ENCODE results near the gene P2RX2.

P2RX2 gene

GRCh38 chr12:132603240-132604150 lies 15.1 kb upstream of the P2RX2 start:
- Histone ChIP-seq H3K4me1 (ENCODE audit: insufficient read depth, low read length) (0 out of 2 replicates have a peak, but pooled peaks cover 4% of the 10 kb centered on the region), H3K27ac (ENCODE audit: low read depth, low read length) (no peak overlapping the region), H3K36me3 (ENCODE audit: insufficient read depth, low read length) (no peaks in the 10 kb centered on the region), H3K9ac (ENCODE audit: low read depth, low read length) (no peak overlapping the region), H3K4me3 (ENCODE audit: low read length) (no peak overlapping the region), H3K27me3 (ENCODE audit: insufficient read depth, low read length) (peaks cover 89% of the 10 kb centered on the region), H3K9me3 (ENCODE audit: insufficient read depth, low read depth, low read length) (no peaks in the 10 kb centered on the region)
- 82% methylated on average over 67 of the region's 67 CpGs for WGBS

- Histone ChIP-seq H3K27me3 (ENCODE audit: insufficient read depth, low read length) (peaks cover 96% of the 10 kb centered on the region), H3K4me1 (ENCODE audit: insufficient read depth, low read length) (0 out of 2 replicates have a peak, but pooled peaks cover 4% of the 10 kb centered on the region), H3K4me3 (ENCODE audit: low read length) (no peak overlapping the region), H3K9ac (ENCODE audit: low read depth, low read length) (no peak overlapping the region), H3K27ac (ENCODE audit: low read depth, low read length) (no peak overlapping the region), H3K36me3 (ENCODE audit: insufficient read depth, low read length) (no peaks in the 10 kb centered on the region), H3K9me3 (ENCODE audit: insufficient read depth, low read depth, low read length) (no peaks in the 10 kb centered on the region)
- 80% methylated on average over 26 of the region's 26 CpGs for WGBS
Measured at GRCh38 chr12:132604151-132604618, 14.4 kb upstream of the P2RX2 start.

GRCh38 chr12:132604668-132605441 lies 13.7 kb upstream of the P2RX2 start:
- 92% methylated on average over 12 of the region's 16 CpGs for WGBS
- Histone ChIP-seq H3K9ac (ENCODE audit: low read depth, low read length) (no peak overlapping the region), H3K4me3 (ENCODE audit: low read length) (no peak overlapping the region), H3K4me1 (ENCODE audit: insufficient read depth, low read length) (0 out of 2 replicates have a peak, but pooled peaks cover 4% of the 10 kb centered on the region), H3K27me3 (ENCODE audit: insufficient read depth, low read length) (peaks cover 97% of the 10 kb centered on the region), H3K9me3 (ENCODE audit: insufficient read depth, low read depth, low read length) (no peaks in the 10 kb centered on the region), H3K27ac (ENCODE audit: low read depth, low read length) (no peak overlapping the region), H3K36me3 (ENCODE audit: insufficient read depth, low read length) (no peaks in the 10 kb centered on the region)

- Histone ChIP-seq H3K27ac (ENCODE audit: low read depth, low read length) (no peak overlapping the region), H3K4me1 (ENCODE audit: insufficient read depth, low read length) (no peaks in the 10 kb centered on the region), H3K4me3 (ENCODE audit: low read length) (no peak overlapping the region), H3K9me3 (ENCODE audit: insufficient read depth, low read depth, low read length) (no peaks in the 10 kb centered on the region), H3K9ac (ENCODE audit: low read depth, low read length) (no peak overlapping the region), H3K36me3 (ENCODE audit: insufficient read depth, low read length) (no peaks in the 10 kb centered on the region), H3K27me3 (ENCODE audit: insufficient read depth, low read length) (peaks cover 97% of the 10 kb centered on the region)
- 84% methylated on average over 18 of the region's 18 CpGs for WGBS
Measured at GRCh38 chr12:132605892-132606291, 12.7 kb upstream of the P2RX2 start.

- no peak overlapping the region for H3K4me3 ChIP-seq (ENCODE audit: low read length)
- H3K9me3 ChIP-seq (ENCODE audit: insufficient read depth, low read depth, low read length): peaks cover 3% of the 10 kb centered on the region; the same call in 1 of the 2 replicates
- H3K4me1 ChIP-seq (ENCODE audit: insufficient read depth, low read length): no peaks in the 10 kb centered on the region
- WGBS: 73% methylated on average over 16 of the region's 16 CpGs
- peaks cover 96% of the 10 kb centered on the region for H3K27me3 ChIP-seq (ENCODE audit: insufficient read depth, low read length)
- H3K36me3 ChIP-seq (ENCODE audit: insufficient read depth, low read length): no peaks in the 10 kb centered on the region
- no peak overlapping the region for H3K9ac ChIP-seq (ENCODE audit: low read depth, low read length)
- no peak overlapping the region for H3K27ac ChIP-seq (ENCODE audit: low read depth, low read length)
Measured at GRCh38 chr12:132606466-132606865, 12.1 kb upstream of the P2RX2 start.

GRCh38 chr12:132606927-132607326 lies 11.6 kb upstream of the P2RX2 start:
- H3K4me1 ChIP-seq (ENCODE audit: insufficient read depth, low read length): no peaks in the 10 kb centered on the region
- H3K9ac ChIP-seq (ENCODE audit: low read depth, low read length): no peak overlapping the region
- H3K9me3 ChIP-seq (ENCODE audit: insufficient read depth, low read depth, low read length): peaks cover 8% of the 10 kb centered on the region; the same call in 1 of the 2 replicates
- no peaks in the 10 kb centered on the region for H3K36me3 ChIP-seq (ENCODE audit: insufficient read depth, low read length)
- no peak overlapping the region for H3K4me3 ChIP-seq (ENCODE audit: low read length)
- 78% methylated on average over 19 of the region's 19 CpGs for WGBS
- no peak overlapping the region for H3K27ac ChIP-seq (ENCODE audit: low read depth, low read length)
- H3K27me3 ChIP-seq (ENCODE audit: insufficient read depth, low read length): peaks cover 96% of the 10 kb centered on the region

- H3K4me1 ChIP-seq (ENCODE audit: insufficient read depth, low read length): no peaks in the 10 kb centered on the region
- 77% methylated on average over 25 of the region's 25 CpGs for WGBS
- no peak overlapping the region for H3K9ac ChIP-seq (ENCODE audit: low read depth, low read length)
- H3K9me3 ChIP-seq (ENCODE audit: insufficient read depth, low read depth, low read length): peaks cover 12% of the 10 kb centered on the region; the same call in 1 of the 2 replicates
- H3K27me3 ChIP-seq (ENCODE audit: insufficient read depth, low read length): peaks cover 95% of the 10 kb centered on the region
- H3K36me3 ChIP-seq (ENCODE audit: insufficient read depth, low read length): no peaks in the 10 kb centered on the region
- no peak overlapping the region for H3K27ac ChIP-seq (ENCODE audit: low read depth, low read length)
- no peak overlapping the region for H3K4me3 ChIP-seq (ENCODE audit: low read length)
Measured at GRCh38 chr12:132608231-132609171, 10.1 kb upstream of the P2RX2 start.

- Histone ChIP-seq H3K4me3 (ENCODE audit: low read length) (no peak within 1 kb of the TSS), H3K27me3 (ENCODE audit: insufficient read depth, low read length) (peaks cover 92% of the 10 kb centered on the region), H3K36me3 (ENCODE audit: insufficient read depth, low read length) (no peaks in the 10 kb centered on the region), H3K9me3 (ENCODE audit: insufficient read depth, low read depth, low read length) (peaks cover 12% of the 10 kb centered on the region; the same call in 1 of the 2 replicates), H3K4me1 (ENCODE audit: insufficient read depth, low read length) (no peaks in the 10 kb centered on the region), H3K27ac (ENCODE audit: low read depth, low read length) (no peak within 1 kb of the TSS), H3K9ac (ENCODE audit: low read depth, low read length) (no peak within 1 kb of the TSS)
- 72% methylated on average over 35 of the region's 35 CpGs for WGBS
Measured at GRCh38 chr12:132610051-132610759, 8.4 kb upstream of the P2RX2 start, which contains the start of gene LRCOL1. Gene LRCOL1 (minus strand): TSS chr12:132610582. CDS start chr12:132606251, 4,331 bp downstream.

- Histone ChIP-seq H3K27me3 (ENCODE audit: insufficient read depth, low read length) (peaks cover 94% of the 10 kb centered on the region), H3K27ac (ENCODE audit: low read depth, low read length) (no peak overlapping the region), H3K4me3 (ENCODE audit: low read length) (no peak overlapping the region), H3K9ac (ENCODE audit: low read depth, low read length) (no peak overlapping the region), H3K4me1 (ENCODE audit: insufficient read depth, low read length) (no peaks in the 10 kb centered on the region), H3K36me3 (ENCODE audit: insufficient read depth, low read length) (no peaks in the 10 kb centered on the region), H3K9me3 (ENCODE audit: insufficient read depth, low read depth, low read length) (peaks cover 12% of the 10 kb centered on the region; the same call in 1 of the 2 replicates)
- WGBS: 87% methylated on average over 33 of the region's 33 CpGs
Measured at GRCh38 chr12:132610866-132611602, 7.5 kb upstream of the P2RX2 start.

All from HUES64 (cell line).